ENCODE data around the gene MIDN. TPM values are rescaled to one million over a fixed set of nuclear protein-coding genes. Genes with fewer than 3 reads are reported as not detected.
"Not testable (repeated sequence)": the region's sequence is repeated elsewhere in the genome, so short reads cannot be mapped to it uniquely, and the experiment has no call there.

The MIDN gene
- total RNA-seq, 6 experiments from 2014 or later, result 58.4 to 73.3 (median 67.4) TPM

GRCh38 chr19:1241417-1242095 lies 6.8 kb upstream of the MIDN start, which contains the start of gene ATP5F1D:
Gene ATP5F1D (plus strand): TSS chr19:1241751. CDS start chr19:1241851, 100 bp downstream.
- DNase-seq, result peak; percentile 91
- H3K4me3 Mint-ChIP-seq, result peak within 1 kb of the TSS; percentile 84

GRCh38 chr19:1243768-1244692 lies 4.4 kb upstream of the MIDN start:
- Mint-ChIP-seq H3K27me3 (ENCODE audit: insufficient read depth) (peaks cover 4% of the 10 kb centered on the region; the same call in 1 of the 2 replicates), H3K4me3 (peak overlapping the region; percentile 71)

More at GRCh38 chr19:1241417-1242095, 6.8 kb upstream of the MIDN start, which contains the start of gene ATP5F1D:
- Mint-ChIP-seq H3K27me3 (ENCODE audit: insufficient read depth) (peaks cover 4% of the 10 kb centered on the region; the same call in 1 of the 2 replicates), H3K27ac (peak within 1 kb of the TSS; percentile 87), H3K36me3 (ENCODE audit: low read depth) (no peaks in the 10 kb centered on the region), H3K9me3 (no peaks in the 10 kb centered on the region), H3K4me1 (ENCODE audit: low read depth) (peaks cover 25% of the 10 kb centered on the region)
- no peak for TF ChIP-seq CTCF (IDR thresholded peaks at IDR 0.05)

GRCh38 chr19:1244693-1245451 lies 3.5 kb upstream of the MIDN start:
- Mint-ChIP-seq H3K4me3 (peak overlapping the region; percentile 71), H3K4me1 (ENCODE audit: low read depth) (peaks cover 25% of the 10 kb centered on the region), H3K36me3 (ENCODE audit: low read depth) (no peaks in the 10 kb centered on the region), H3K27ac (peak overlapping the region; percentile 89), H3K9me3 (no peaks in the 10 kb centered on the region), H3K27me3 (ENCODE audit: insufficient read depth) (peaks cover 6% of the 10 kb centered on the region)
- no peak for DNase-seq
- TF ChIP-seq CTCF (IDR thresholded peaks at IDR 0.05), result no peak; the same call in none of the 2 replicates

More at GRCh38 chr19:1243768-1244692, 4.4 kb upstream of the MIDN start:
- Mint-ChIP-seq H3K27ac (peak overlapping the region; percentile 89), H3K9me3 (no peaks in the 10 kb centered on the region), H3K36me3 (ENCODE audit: low read depth) (no peaks in the 10 kb centered on the region), H3K4me1 (ENCODE audit: low read depth) (peaks cover 25% of the 10 kb centered on the region)
- TF ChIP-seq CTCF (IDR thresholded peaks at IDR 0.05), result peak; percentile 96
- peak; percentile 71 for DNase-seq

DNA sequence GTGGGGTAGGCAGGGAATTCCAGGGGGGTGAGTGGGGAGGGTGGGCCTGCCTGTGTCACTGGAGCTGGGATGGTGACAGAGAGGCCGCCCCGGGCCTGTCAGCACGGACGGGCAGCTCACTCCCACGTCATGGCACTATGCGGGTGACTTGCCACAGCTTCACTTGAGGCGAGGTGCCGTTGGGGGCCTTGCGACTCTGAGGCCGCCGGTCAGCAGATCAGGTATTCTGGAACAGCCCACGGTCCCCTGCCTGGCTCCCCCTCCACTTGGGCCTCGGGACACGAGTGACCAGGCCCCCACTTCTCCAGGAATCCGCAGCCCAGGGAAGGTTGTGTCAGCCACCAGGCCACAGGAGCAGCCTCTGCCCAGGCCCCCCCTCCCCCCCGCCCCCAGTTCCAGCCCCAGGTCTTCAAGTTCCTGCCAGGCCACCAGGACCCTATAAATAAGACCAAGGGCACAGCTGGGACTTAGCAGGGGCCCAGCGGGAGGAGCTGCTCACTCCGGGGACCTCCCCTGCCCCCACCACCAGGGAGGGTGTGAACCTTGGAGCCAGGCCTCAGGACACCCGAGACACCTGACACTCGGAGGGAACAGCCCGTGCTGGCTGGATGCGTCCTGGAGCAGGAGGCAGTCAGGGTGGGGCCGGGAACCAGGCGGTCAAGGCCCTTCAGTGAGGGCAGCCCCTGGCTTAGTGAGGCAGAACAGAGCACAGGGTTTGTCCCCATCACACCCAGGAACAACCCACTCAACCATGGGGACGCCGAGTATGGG lies 2.7 kb upstream of the MIDN start:
- Mint-ChIP-seq H3K9me3 (no peaks in the 10 kb centered on the region), H3K4me3 (no peak overlapping the region), H3K4me1 (ENCODE audit: low read depth) (peaks cover 25% of the 10 kb centered on the region), H3K36me3 (ENCODE audit: low read depth) (no peaks in the 10 kb centered on the region), H3K27me3 (ENCODE audit: insufficient read depth) (peaks cover 6% of the 10 kb centered on the region), H3K27ac (no peak overlapping the region)
- TF ChIP-seq CTCF (IDR thresholded peaks at IDR 0.05), result no peak
- DNase-seq, result no peak

- H3K9me3 Mint-ChIP-seq; H3K27me3 Mint-ChIP-seq (ENCODE audit: insufficient read depth); H3K36me3 Mint-ChIP-seq (ENCODE audit: low read depth); DNase-seq; H3K27ac Mint-ChIP-seq; H3K4me3 Mint-ChIP-seq: not testable (repeated sequence)
- H3K4me1 Mint-ChIP-seq (ENCODE audit: low read depth), result peaks cover 17% of the 10 kb centered on the region
These were observed 1.9 kb upstream of the MIDN start for GRCh38 chr19:1246265-1247087.

All from HFFc6 (cell line).